ENCODE measurements around the gene PRKCI.

Gene PRKCI

GRCh38 chr3:170207717-170208116 is 14.5 kb upstream of the PRKCI start:
- no peak overlapping the region for H3K9ac ChIP-seq
- H3K27me3 ChIP-seq (ENCODE audit: control insufficient read depth, insufficient read depth, low read length): no peaks in the 10 kb centered on the region
- no peaks in the 10 kb centered on the region for H3K36me3 ChIP-seq (ENCODE audit: control insufficient read depth, insufficient read depth, low read length)
- no peak overlapping the region for H3K4me2 ChIP-seq (ENCODE audit: low read length)
- H3K27ac ChIP-seq: no peak overlapping the region
- no peaks in the 10 kb centered on the region for H3K4me1 ChIP-seq
- TF ChIP-seq CTCF (IDR thresholded peaks at IDR 0.05): no peak
- no peaks in the 10 kb centered on the region for H3K9me3 ChIP-seq (ENCODE audit: control insufficient read depth, low read length)
- no peaks in the 10 kb centered on the region for H3K79me2 ChIP-seq
- H3K4me3 ChIP-seq (ENCODE audit: low read depth, low read length): no peak overlapping the region
- H2AFZ ChIP-seq: no peak overlapping the region

GRCh38 chr3:170211668-170212067 is 10.6 kb upstream of the PRKCI start:
- H2AFZ ChIP-seq: no peak overlapping the region
- no peak overlapping the region for H3K4me3 ChIP-seq (ENCODE audit: low read depth, low read length)
- H3K4me2 ChIP-seq (ENCODE audit: low read length): no peak overlapping the region
- H3K9ac ChIP-seq: no peak overlapping the region
- H3K9me3 ChIP-seq (ENCODE audit: control insufficient read depth, low read length): no peaks in the 10 kb centered on the region
- TF ChIP-seq CTCF (IDR thresholded peaks at IDR 0.05): no peak
- no peaks in the 10 kb centered on the region for H3K4me1 ChIP-seq
- H3K27ac ChIP-seq: no peak overlapping the region
- H3K79me2 ChIP-seq: no peaks in the 10 kb centered on the region
- no peaks in the 10 kb centered on the region for H3K27me3 ChIP-seq (ENCODE audit: control insufficient read depth, insufficient read depth, low read length)
- no peaks in the 10 kb centered on the region for H3K36me3 ChIP-seq (ENCODE audit: control insufficient read depth, insufficient read depth, low read length)

GRCh38 chr3:170219850-170220249 is 2.4 kb upstream of the PRKCI start:
- no peak overlapping the region for H2AFZ ChIP-seq
- H3K4me3 ChIP-seq (ENCODE audit: low read depth, low read length): no peak overlapping the region
- peaks cover 3% of the 10 kb centered on the region for H3K79me2 ChIP-seq
- H3K9ac ChIP-seq: no peak overlapping the region
- no peaks in the 10 kb centered on the region for H3K36me3 ChIP-seq (ENCODE audit: control insufficient read depth, insufficient read depth, low read length)
- H3K4me1 ChIP-seq: peaks cover 3% of the 10 kb centered on the region
- H3K27ac ChIP-seq: no peak overlapping the region
- H3K27me3 ChIP-seq (ENCODE audit: control insufficient read depth, insufficient read depth, low read length): no peaks in the 10 kb centered on the region
- TF ChIP-seq CTCF (IDR thresholded peaks at IDR 0.05): no peak
- H3K4me2 ChIP-seq (ENCODE audit: low read length): no peak overlapping the region
- no peaks in the 10 kb centered on the region for H3K9me3 ChIP-seq (ENCODE audit: control insufficient read depth, low read length)

GRCh38 chr3:170220871-170221270 is 1.4 kb upstream of the PRKCI start:
- Histone ChIP-seq H3K27ac (no peak overlapping the region), H3K36me3 (ENCODE audit: control insufficient read depth, insufficient read depth, low read length) (no peaks in the 10 kb centered on the region), H3K9me3 (ENCODE audit: control insufficient read depth, low read length) (no peaks in the 10 kb centered on the region), H3K27me3 (ENCODE audit: control insufficient read depth, insufficient read depth, low read length) (no peaks in the 10 kb centered on the region), H3K9ac (no peak overlapping the region), H3K4me1 (peaks cover 3% of the 10 kb centered on the region), H2AFZ (peak overlapping the region; percentile 22), H3K4me3 (ENCODE audit: low read depth, low read length) (no peak overlapping the region), H3K4me2 (ENCODE audit: low read length) (no peak overlapping the region), H3K79me2 (peaks cover 3% of the 10 kb centered on the region)
- no peak for TF ChIP-seq CTCF (IDR thresholded peaks at IDR 0.05)

GRCh38 chr3:170222647-170223541 is 670 bp downstream of the PRKCI start:
- peak overlapping the region; percentile 94 for H3K9ac ChIP-seq
- H3K9me3 ChIP-seq (ENCODE audit: control insufficient read depth, low read length): no peaks in the 10 kb centered on the region
- no peaks in the 10 kb centered on the region for H3K36me3 ChIP-seq (ENCODE audit: control insufficient read depth, insufficient read depth, low read length)
- no peak for TF ChIP-seq CTCF (IDR thresholded peaks at IDR 0.05)
- no peaks in the 10 kb centered on the region for H3K27me3 ChIP-seq (ENCODE audit: control insufficient read depth, insufficient read depth, low read length)
- H3K27ac ChIP-seq: peak overlapping the region; percentile 95
- H3K4me1 ChIP-seq: peaks cover 3% of the 10 kb centered on the region
- peak overlapping the region; percentile 85 for H3K4me3 ChIP-seq (ENCODE audit: low read depth, low read length)
- peaks cover 3% of the 10 kb centered on the region for H3K79me2 ChIP-seq
- H2AFZ ChIP-seq: peak overlapping the region; percentile 87
- H3K4me2 ChIP-seq (ENCODE audit: low read length): peak overlapping the region; percentile 80
